A549 treated with GW870086 at 1 μM for 4 hours (cell line): ENCODE results near the gene COX17. TPM values are rescaled to one million over a fixed set of nuclear protein-coding genes. Genes with fewer than 3 reads are reported as not detected.

ENCODE experiments used
- total RNA-seq: library from RNA; stranded (reverse); fragments of 200-300 nt; extraction: Qiagen RNA extraction; gene quantifications from 5 replicates; pipeline ENCODE4 v1.2.3, GENCODE V29; 2022; ENCODE audit warnings: low read depth

COX17 gene, protein sequence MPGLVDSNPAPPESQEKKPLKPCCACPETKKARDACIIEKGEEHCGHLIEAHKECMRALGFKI
- 98.6 to 134 TPM (median 107 TPM) in 5 replicates for total RNA-seq

DNA sequence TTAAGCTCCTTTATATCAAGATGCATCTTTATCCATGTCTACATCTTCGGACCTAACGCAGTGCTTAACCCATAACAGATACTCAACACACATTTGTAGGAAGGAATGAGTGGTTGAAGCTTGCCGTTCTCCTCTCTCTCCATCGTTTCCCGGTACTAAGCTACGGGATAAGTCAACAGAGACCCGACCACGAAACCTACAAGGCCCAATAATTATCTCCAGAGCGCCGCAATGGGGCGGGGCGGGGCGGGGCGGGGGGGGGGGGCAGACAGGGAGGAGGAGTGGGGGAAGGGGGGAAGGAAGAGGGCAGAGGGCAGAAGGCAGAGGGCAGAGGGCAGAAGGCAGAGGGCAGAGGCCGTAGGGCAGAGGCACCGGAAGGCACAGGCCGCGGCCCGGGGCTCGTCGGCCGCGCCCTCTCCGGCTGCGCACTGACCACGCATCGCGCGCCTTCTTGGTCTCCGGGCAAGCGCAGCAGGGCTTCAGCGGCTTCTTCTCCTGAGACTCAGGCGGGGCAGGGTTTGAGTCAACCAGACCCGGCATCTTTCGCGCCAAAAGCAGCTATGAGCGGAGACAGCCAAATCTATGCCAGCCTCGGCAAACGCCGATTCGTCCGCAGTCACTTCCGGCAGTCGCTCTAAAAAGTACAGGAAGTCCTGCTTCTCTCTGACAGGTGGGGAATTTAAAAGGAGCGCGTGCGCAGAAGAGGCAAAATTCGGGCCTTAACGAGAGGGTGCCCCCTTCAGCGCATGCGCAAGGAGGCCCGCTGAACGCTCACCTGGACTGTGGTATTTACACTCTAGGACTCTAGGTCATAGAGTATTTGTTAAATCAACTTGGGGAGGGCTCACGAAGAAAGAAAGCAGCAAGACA, at the start of gene COX17:
Gene COX17, minus strand, starts transcription at position 636 of the 870 bp plus-strand sequence. Its CDS starts 96 bp downstream, at position 540.

GRCh38 chr3:119702530-119703527, 25.6 kb upstream of the COX17 start, which contains the start of gene CFAP91:
Gene CFAP91 (plus strand): TSS chr3:119703022. CDS start chr3:119703099, 77 bp downstream.

GRCh38 chr3:119660474-119661440, 16.4 kb downstream of the COX17 start, which contains the start of gene POPDC2:
Gene POPDC2 (minus strand): TSS chr3:119660589. CDS start chr3:119660423, 166 bp downstream.

Other genes with a start within 250 kb of the COX17 start
- 24.4 to 27.4 TPM (median 25.3 TPM) in 5 replicates for gene TMEM39A, start 213.8 kb downstream of the COX17 start, total RNA-seq
- 7.9 to 9.3 TPM (median 8.3 TPM) in 5 replicates for gene POGLUT1, start 208.4 kb downstream of the COX17 start, total RNA-seq
- 62.7 to 91.1 TPM (median 86.0 TPM) in 5 replicates for gene TIMMDC1, start 178.9 kb downstream of the COX17 start, total RNA-seq
- gene CD80, start 117.8 kb downstream of the COX17 start, total RNA-seq: not detected in 5 replicates
- 2.8 to 3.3 TPM (median 3.0 TPM) in 5 replicates for gene ADPRH, start 97.9 kb downstream of the COX17 start, total RNA-seq
- gene PLA1A, start 79.5 kb downstream of the COX17 start, total RNA-seq: 0.11 to 0.56 TPM (median 0.44 TPM) in 5 replicates
- gene POPDC2, start 16.8 kb downstream of the COX17 start, total RNA-seq: 0.09 to 0.79 TPM (median 0.21 TPM) in 5 replicates
- gene CFAP91, start 25.6 kb upstream of the COX17 start, total RNA-seq: 0.11 to 0.43 TPM (median 0.31 TPM) in 4 of 5 replicates, not detected in the other
- not detected in 5 replicates for gene NR1I2, start 104.7 kb upstream of the COX17 start, total RNA-seq